Measurements from ENCODE around the gene SATB1.

Gene SATB1

GRCh38 chr3:18424213-18424728 is 868 bp downstream of the SATB1 start:
- DNase-seq = no peak
- TF ChIP-seq GATA1 (IDR thresholded peaks at IDR 0.05; ENCODE audit: low read depth, low read length) = no peak
- no peak for TF ChIP-seq POLR2A (IDR thresholded peaks at IDR 0.05; ENCODE audit: low read length)

- DNase-seq = peak; percentile 53 to 67
- TF ChIP-seq POLR2A (IDR thresholded peaks at IDR 0.05; ENCODE audit: low read length) (no peak), GATA1 (IDR thresholded peaks at IDR 0.05; ENCODE audit: low read depth, low read length) (no peak)
These were observed 1.5 kb downstream of the SATB1 start for GRCh38 chr3:18423401-18424212.

GRCh38 chr3:18422972-18423371 is 2.2 kb downstream of the SATB1 start:
- DNase-seq = peak in 1 of 2 experiments; percentile 32
- TF ChIP-seq POLR2A (IDR thresholded peaks at IDR 0.05; ENCODE audit: low read length) (no peak), GATA1 (IDR thresholded peaks at IDR 0.05; ENCODE audit: low read depth, low read length) (no peak)

- TF ChIP-seq POLR2A (IDR thresholded peaks at IDR 0.05; ENCODE audit: low read length) (no peak), GATA1 (IDR thresholded peaks at IDR 0.05; ENCODE audit: low read depth, low read length) (no peak)
- DNase-seq = no peak
These were observed 4.6 kb downstream of the SATB1 start for GRCh38 chr3:18420555-18420954.

- TF ChIP-seq GATA1 (IDR thresholded peaks at IDR 0.05; ENCODE audit: low read depth, low read length) = no peak
- no peak for TF ChIP-seq POLR2A (IDR thresholded peaks at IDR 0.05; ENCODE audit: low read length)
These were observed 5.9 kb downstream of the SATB1 start for GRCh38 chr3:18419232-18419631.

DNA sequence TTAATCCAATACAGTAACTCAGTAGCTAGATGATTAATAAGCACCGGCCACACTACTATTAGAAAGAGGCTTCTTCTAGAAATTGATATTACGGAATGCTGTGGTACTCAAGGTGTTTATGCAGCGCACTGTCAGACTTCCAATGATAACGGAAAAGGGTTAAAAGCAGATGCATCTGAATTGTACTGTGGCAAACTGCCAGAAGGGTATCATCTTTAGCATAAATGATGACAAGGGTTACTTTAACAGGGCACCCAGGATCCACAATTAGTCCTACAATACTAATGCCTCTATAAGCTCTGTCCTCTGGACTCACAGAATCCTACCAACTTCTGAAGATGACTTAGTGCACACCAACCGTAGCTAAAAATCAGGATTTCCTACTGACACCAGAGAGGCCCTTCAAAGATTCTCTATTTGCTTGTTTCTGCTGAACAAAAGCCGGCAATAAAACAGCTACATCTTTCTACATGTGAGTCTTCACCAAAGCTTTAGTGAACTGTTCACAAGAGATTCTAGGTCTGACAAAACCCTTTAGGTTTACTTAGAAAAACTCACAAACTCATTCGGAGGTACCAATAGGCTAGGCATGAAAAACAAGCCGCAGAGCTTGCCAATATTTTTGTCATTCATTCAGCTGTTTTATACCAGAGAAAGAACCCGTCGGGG is 7.1 kb downstream of the SATB1 start:
- DNase-seq = no peak
- TF ChIP-seq POLR2A (IDR thresholded peaks at IDR 0.05; ENCODE audit: low read length) (no peak), GATA1 (IDR thresholded peaks at IDR 0.05; ENCODE audit: low read depth, low read length) (no peak)

More at GRCh38 chr3:18419232-18419631, 5.9 kb downstream of the SATB1 start:
- no peak for DNase-seq

DNA sequence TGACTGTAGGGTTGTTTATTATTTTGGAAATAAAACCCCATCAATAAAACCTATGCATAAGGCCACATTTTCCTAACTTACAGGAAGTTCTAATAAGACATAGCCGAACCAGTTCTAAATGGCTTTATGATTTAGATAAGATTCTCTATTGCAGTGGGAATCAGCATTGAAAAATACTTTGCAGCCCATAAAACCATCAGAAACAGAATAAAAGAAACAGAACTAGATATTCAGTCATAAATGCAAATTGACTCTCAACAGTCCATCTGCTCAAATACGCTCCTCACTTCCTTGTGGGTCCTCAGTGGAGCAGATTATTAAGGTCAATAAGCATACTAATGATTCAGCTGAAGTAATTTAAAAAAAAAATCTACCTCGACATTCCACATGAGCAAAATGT is 8.8 kb downstream of the SATB1 start:
- TF ChIP-seq POLR2A (IDR thresholded peaks at IDR 0.05; ENCODE audit: low read length) (no peak), GATA1 (IDR thresholded peaks at IDR 0.05; ENCODE audit: low read depth, low read length) (no peak)
- DNase-seq = no peak

- no peak for DNase-seq
- TF ChIP-seq POLR2A (IDR thresholded peaks at IDR 0.05; ENCODE audit: low read length) = no peak
These were observed 9.3 kb downstream of the SATB1 start for GRCh38 chr3:18415839-18416238.

DNA sequence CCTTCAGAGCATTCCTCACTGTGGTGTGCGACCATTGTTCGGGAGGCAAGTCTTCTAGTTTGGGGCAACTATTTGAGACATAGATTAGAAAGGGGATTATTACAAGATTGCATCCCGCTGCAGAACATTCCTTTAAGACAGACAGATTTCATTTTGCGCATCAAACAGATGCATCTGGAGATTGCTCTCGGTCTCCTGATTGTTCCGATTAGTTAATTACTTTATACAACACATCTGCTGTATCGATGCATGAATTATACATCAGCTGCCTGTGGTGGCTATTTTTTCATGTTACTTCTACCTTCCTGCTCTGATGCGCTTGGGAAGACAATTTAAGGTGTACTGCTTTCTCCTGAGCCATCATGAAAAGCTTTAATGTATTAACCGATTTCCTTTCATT is 10.0 kb downstream of the SATB1 start:
- no peak for DNase-seq
- no peak for TF ChIP-seq POLR2A (IDR thresholded peaks at IDR 0.05; ENCODE audit: low read length)
- TF ChIP-seq GATA1 (IDR thresholded peaks at IDR 0.05; ENCODE audit: low read depth, low read length) = no peak

- DNase-seq = no peak
- no peak for TF ChIP-seq POLR2A (IDR thresholded peaks at IDR 0.05; ENCODE audit: low read length)
- no peak for TF ChIP-seq GATA1 (IDR thresholded peaks at IDR 0.05; ENCODE audit: low read depth, low read length)
These were observed 12.5 kb downstream of the SATB1 start for GRCh38 chr3:18412684-18413083.

DNA sequence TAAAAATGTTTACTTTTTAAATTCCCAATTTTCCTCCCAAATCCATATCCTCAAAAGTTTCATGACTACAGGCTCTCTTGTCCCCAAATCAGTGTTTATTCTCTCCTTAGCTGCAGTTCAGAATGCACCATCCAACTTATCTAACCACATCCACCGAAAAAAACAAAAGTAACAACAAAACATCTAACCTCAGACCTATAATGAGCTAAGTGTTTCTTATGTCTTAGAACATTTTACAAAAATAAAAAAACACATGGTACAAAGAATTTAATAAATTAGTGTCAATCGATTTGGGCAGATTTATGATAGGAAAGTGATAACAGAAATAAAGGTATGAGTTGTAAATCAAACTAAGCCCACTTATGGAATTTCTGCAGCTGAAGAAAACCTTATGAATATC is 13.6 kb downstream of the SATB1 start:
- DNase-seq = no peak
- TF ChIP-seq POLR2A (IDR thresholded peaks at IDR 0.05; ENCODE audit: low read length) (no peak), GATA1 (IDR thresholded peaks at IDR 0.05; ENCODE audit: low read depth, low read length) (no peak)

DNA sequence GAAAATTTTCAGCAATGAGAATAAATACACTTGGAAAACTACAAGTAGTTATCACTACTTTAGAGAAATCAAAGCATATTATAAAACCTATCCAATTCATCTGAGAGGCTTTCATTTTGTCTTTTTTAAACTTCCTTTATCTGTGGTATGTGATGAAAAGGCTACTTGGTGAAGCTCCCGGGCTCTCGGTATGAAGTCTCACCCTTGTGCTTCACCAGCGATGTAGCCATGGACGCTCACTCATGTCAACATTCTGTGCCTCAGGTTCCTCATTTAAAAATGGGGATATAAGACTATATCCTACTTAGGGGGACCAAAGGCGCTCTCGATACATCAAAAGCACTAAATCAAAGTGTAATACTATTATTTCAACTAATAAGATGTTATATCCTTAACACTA is 14.9 kb downstream of the SATB1 start:
- DNase-seq = no peak
- TF ChIP-seq GATA1 (IDR thresholded peaks at IDR 0.05; ENCODE audit: low read depth, low read length) = no peak
- TF ChIP-seq POLR2A (IDR thresholded peaks at IDR 0.05; ENCODE audit: low read length) = no peak

DNA sequence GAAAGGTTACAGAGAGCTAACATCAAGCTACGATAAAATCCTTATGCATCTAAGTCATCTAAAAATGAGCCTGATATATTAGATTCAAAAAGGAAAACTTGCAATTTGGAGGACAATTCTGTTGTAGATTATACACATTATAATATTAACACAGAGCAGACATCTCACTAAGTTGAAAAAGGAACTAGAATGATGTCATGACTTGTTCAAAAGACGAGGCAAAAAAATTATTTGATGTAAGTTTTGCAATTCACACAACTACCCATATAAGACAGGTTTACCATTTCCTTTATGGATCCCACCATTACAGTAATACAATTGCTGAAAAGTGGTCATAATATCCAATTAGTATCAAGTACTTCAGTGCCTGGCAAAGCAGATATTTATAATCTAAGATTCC is 15.9 kb downstream of the SATB1 start:
- no peak for DNase-seq
- TF ChIP-seq GATA1 (IDR thresholded peaks at IDR 0.05; ENCODE audit: low read depth, low read length) (no peak), POLR2A (IDR thresholded peaks at IDR 0.05; ENCODE audit: low read length) (no peak)

GRCh38 chr3:18405141-18405540 is 20.0 kb downstream of the SATB1 start:
- DNase-seq = no peak
- TF ChIP-seq GATA1 (IDR thresholded peaks at IDR 0.05; ENCODE audit: low read depth, low read length) (no peak), POLR2A (IDR thresholded peaks at IDR 0.05; ENCODE audit: low read length) (no peak)

GRCh38 chr3:18403061-18403460 is 22.1 kb downstream of the SATB1 start:
- TF ChIP-seq POLR2A (IDR thresholded peaks at IDR 0.05; ENCODE audit: low read length) = no peak
- TF ChIP-seq GATA1 (IDR thresholded peaks at IDR 0.05; ENCODE audit: low read depth, low read length) = no peak
- no peak for DNase-seq

Data from erythroblast (primary cell).